H9 (cell line): ENCODE data around the gene KCTD1. TPM values are rescaled to one million over a fixed set of nuclear protein-coding genes. Genes with fewer than 3 reads are reported as not detected.

ENCODE experiments used
- DNase-seq: peaks from one replicate; pipeline ENCODE4 v3.0.0-alpha.2; 2017
- H2AFZ ChIP-seq: one replicate; pipeline ENCODE4 v1.6.1; 2013; ENCODE audit warnings: mild to moderate bottlenecking, low read length, control low read depth, moderate library complexity
- H2AK5ac ChIP-seq: 2 replicates; pipeline ENCODE4 v1.6.1; 2013; ENCODE audit warnings: low read length, control low read depth, mixed read lengths; ENCODE audit not compliant: insufficient read length
- H2BK120ac ChIP-seq: one replicate; pipeline ENCODE4 v1.6.1; 2013; ENCODE audit warnings: low read depth, mild to moderate bottlenecking, low read length, control low read depth, inconsistent platforms; ENCODE audit not compliant: poor library complexity, severe bottlenecking
- H2BK12ac ChIP-seq: 2 replicates; pipeline ENCODE4 v1.6.1; 2013; ENCODE audit warnings: low read length, control low read depth, mixed read lengths, low read depth; ENCODE audit not compliant: insufficient read length
- H2BK15ac ChIP-seq: 2 replicates; pipeline ENCODE4 v1.6.1; 2013; ENCODE audit warnings: low read depth, low read length, control low read depth
- H2BK20ac ChIP-seq: one replicate; pipeline ENCODE4 v1.6.1; 2013; ENCODE audit warnings: low read depth, mild to moderate bottlenecking, low read length, control low read depth, inconsistent platforms; ENCODE audit not compliant: poor library complexity, severe bottlenecking
- H2BK5ac ChIP-seq: 2 replicates; pipeline ENCODE4 v1.6.1; 2013; ENCODE audit warnings: low read length, control low read depth, mixed read lengths; ENCODE audit not compliant: insufficient read length
- H3K14ac ChIP-seq: 2 replicates; pipeline ENCODE4 v1.6.1; 2013; ENCODE audit warnings: low read length, control low read depth; ENCODE audit not compliant: insufficient read depth
- H3K18ac ChIP-seq: 2 replicates; pipeline ENCODE4 v1.6.1; 2013; ENCODE audit warnings: low read depth, mild to moderate bottlenecking, mixed read lengths, low read length, control low read depth; ENCODE audit not compliant: insufficient read length
- H3K23ac ChIP-seq: 2 replicates; pipeline ENCODE4 v1.6.1; 2013; ENCODE audit warnings: low read length, control low read depth, mixed read lengths, low read depth; ENCODE audit not compliant: insufficient read length
- H3K23me2 ChIP-seq: 2 replicates; pipeline ENCODE4 v1.6.1; 2013; ENCODE audit warnings: low read depth, mild to moderate bottlenecking, mixed read lengths, low read length, control low read depth; ENCODE audit not compliant: insufficient read length, poor library complexity, severe bottlenecking
- H3K27ac ChIP-seq: 2 replicates; pipeline ENCODE4 v1.5.1; 2013; ENCODE audit warnings: low read length, control low read depth, mixed read lengths, low read depth; ENCODE audit not compliant: insufficient read length
- H3K27me3 ChIP-seq: 2 replicates; pipeline ENCODE4 v1.6.1; 2013; ENCODE audit warnings: low read length, control low read depth, inconsistent platforms; ENCODE audit not compliant: insufficient read depth
- H3K4ac ChIP-seq: 2 replicates; pipeline ENCODE4 v1.6.1; 2013; ENCODE audit warnings: low read depth, mild to moderate bottlenecking, control low read depth, inconsistent platforms, low read length, moderate library complexity
- H3K4me1 ChIP-seq: 2 replicates; pipeline ENCODE4 v1.6.1; 2013; ENCODE audit warnings: low read length, control low read depth, inconsistent platforms; ENCODE audit not compliant: insufficient read depth
- H3K4me2 ChIP-seq: 2 replicates; pipeline ENCODE4 v1.6.1; 2013; ENCODE audit warnings: low read length, control low read depth, mixed read lengths; ENCODE audit not compliant: insufficient read length, insufficient read depth
- H3K56ac ChIP-seq: 2 replicates; pipeline ENCODE4 v1.6.1; 2013; ENCODE audit warnings: low read depth, mild to moderate bottlenecking, mixed read lengths, low read length, control low read depth; ENCODE audit not compliant: insufficient read length
- H3K79me1 ChIP-seq: 2 replicates; pipeline ENCODE4 v1.6.1; 2013; ENCODE audit warnings: low read depth, mild to moderate bottlenecking, moderate library complexity, low read length, control low read depth, inconsistent platforms; ENCODE audit not compliant: insufficient read depth, poor library complexity, severe bottlenecking
- H3K79me2 ChIP-seq: 2 replicates; pipeline ENCODE4 v1.6.1; 2013; ENCODE audit warnings: low read length, control low read depth, inconsistent platforms; ENCODE audit not compliant: insufficient read depth
- H3K9ac ChIP-seq: 2 replicates; pipeline ENCODE4 v1.6.1; 2013; ENCODE audit warnings: low read length, control low read depth, mixed read lengths; ENCODE audit not compliant: insufficient read length; ENCODE audit errors: extremely low read depth
- H3K9me3 ChIP-seq: one replicate; pipeline ENCODE4 v1.6.1; 2013; ENCODE audit warnings: low read depth, low read length, inconsistent platforms; ENCODE audit not compliant: control insufficient read depth
- H3T11ph ChIP-seq: one replicate; pipeline ENCODE4 v1.6.1; 2013; ENCODE audit warnings: mild to moderate bottlenecking, low read length, control low read depth, inconsistent platforms
- H4K20me1 ChIP-seq: one replicate; pipeline ENCODE4 v1.6.1; 2013; ENCODE audit not compliant: control insufficient read depth, insufficient read length, insufficient read depth
- H4K5ac ChIP-seq: 2 replicates; pipeline ENCODE4 v1.6.1; 2013; ENCODE audit warnings: low read depth, mild to moderate bottlenecking, mixed read lengths, low read length, control low read depth; ENCODE audit not compliant: insufficient read length
- H4K8ac ChIP-seq: replicated peaks from 2 replicates; pipeline ENCODE4 v1.6.1; 2013; ENCODE audit warnings: low read length, control low read depth, mixed read lengths, low read depth; ENCODE audit not compliant: insufficient read length
- H4K91ac ChIP-seq: 2 replicates; pipeline ENCODE4 v1.6.1; 2013; ENCODE audit warnings: low read depth, mild to moderate bottlenecking, moderate library complexity, mixed read lengths, low read length, control low read depth; ENCODE audit not compliant: insufficient read length
- H3K27ac Mint-ChIP-seq, 3 experiments: 2 replicates in 2 of 3; 3 replicates in 1 of 3; pipeline ENCODE4 v1.8.0; 2020 to 2021; ENCODE audit warnings: mixed read lengths in 3 of 3, mild to moderate bottlenecking in 1 of 3, moderate library complexity in 1 of 3
- H3K27me3 Mint-ChIP-seq: 2 replicates; pipeline ENCODE4 v1.8.0; 2021; ENCODE audit warnings: low read depth, mild to moderate bottlenecking, moderate library complexity, mixed read lengths
- H3K36me3 Mint-ChIP-seq, 3 experiments: 2 replicates in 2 of 3; 3 replicates in 1 of 3; pipeline ENCODE4 v1.8.0; 2020 to 2021; ENCODE audit warnings: low read depth in 3 of 3, mixed read lengths in 3 of 3; ENCODE audit not compliant: insufficient read depth in 1 of 3
- H3K4me1 Mint-ChIP-seq, 2 experiments: 2 replicates each; pipeline ENCODE4 v1.8.0; 2020; ENCODE audit warnings: mixed read lengths in 2 of 2
- H3K4me3 Mint-ChIP-seq, 2 experiments: 2 replicates in 1 of 2; 3 replicates in 1 of 2; pipeline ENCODE4 v1.8.0; 2020 to 2021; ENCODE audit warnings: mild to moderate bottlenecking in 2 of 2, mixed read lengths in 2 of 2, moderate library complexity in 1 of 2
- H3K9me3 Mint-ChIP-seq, 2 experiments: 2 replicates in 1 of 2; 3 replicates in 1 of 2; pipeline ENCODE4 v1.8.0; 2020; ENCODE audit warnings: mild to moderate bottlenecking in 2 of 2, mixed read lengths in 2 of 2, moderate library complexity in 1 of 2
- CTCF ChIP-seq: fragments of 200-600 bp; sonication (generic); conservative IDR thresholded peaks from 3 replicates; pipeline ENCODE4 v1.8.0; 2021; ENCODE audit warnings: antibody characterized with exemption, mild to moderate bottlenecking
- WGBS: extraction: QIAGEN DNeasy Blood & Tissue Kit; methylation state at CpG from one replicate; pipeline ENCODE4 v1.1.7; 2013; ENCODE audit warnings: missing lambda C conversion rate, low lambda C conversion rate, mixed read lengths; ENCODE audit not compliant: insufficient read length; ENCODE audit errors: extremely low coverage; 5-methylcytosine and 5-hydroxymethylcytosine counted together
- total RNA-seq: library from RNA; stranded (reverse); gene quantifications from 2 replicates; pipeline ENCODE4 v1.2.1, GENCODE V29; 2021

KCTD1 gene
- total RNA-seq, 1 experiment from 2014 or later: 10.8 TPM

- Histone ChIP-seq H3K79me1 (no peaks in the 10 kb centered on the region), H4K91ac (no peak overlapping the region), H2BK120ac (no peak overlapping the region), H3K9me3 (no peaks in the 10 kb centered on the region), H2AK5ac (no peak overlapping the region), H2BK5ac (no peak overlapping the region), H3K27ac (no peak overlapping the region), H3K23ac (no peak overlapping the region), H3T11ph (no peak overlapping the region), H2BK20ac (no peak overlapping the region), H3K18ac (no peak overlapping the region), H3K4me1 (peaks cover 8% of the 10 kb centered on the region; the same call in 1 of the 2 replicates), H4K5ac (no peak overlapping the region), H3K4ac (no peak overlapping the region), H3K4me2 (no peak overlapping the region), H3K23me2 (no peaks in the 10 kb centered on the region), H2AFZ (no peak overlapping the region), H3K79me2 (no peaks in the 10 kb centered on the region), H2BK15ac (no peak overlapping the region), H3K56ac (no peak overlapping the region), H2BK12ac (no peak overlapping the region), H3K27me3 (no peaks in the 10 kb centered on the region), H4K8ac (no peak overlapping the region), H3K9ac (no peak overlapping the region), H4K20me1 (no peaks in the 10 kb centered on the region), H3K14ac (no peak overlapping the region)
- WGBS: no CpG with 5 or more reads among the region's 4 CpGs
- H3K9me3 Mint-ChIP-seq: no peaks in the 10 kb centered on the region
- no peaks in the 10 kb centered on the region; a peak in 1 of 7 replicates for H3K36me3 Mint-ChIP-seq
- no peak overlapping the region for H3K27ac Mint-ChIP-seq
- no peak overlapping the region for H3K4me3 Mint-ChIP-seq
- H3K4me1 Mint-ChIP-seq: peaks cover 0 to 4% of the 10 kb centered on the region in 2 experiments; a peak in 2 of 4 replicates
- no peak for TF ChIP-seq CTCF
- H3K27me3 Mint-ChIP-seq: no peaks in the 10 kb centered on the region
- DNase-seq: no peak
Observed at GRCh38 chr18:26418225-26418624, 130.1 kb downstream of the KCTD1 start.
